Measurements from ENCODE around the gene CLN3.

DNA sequence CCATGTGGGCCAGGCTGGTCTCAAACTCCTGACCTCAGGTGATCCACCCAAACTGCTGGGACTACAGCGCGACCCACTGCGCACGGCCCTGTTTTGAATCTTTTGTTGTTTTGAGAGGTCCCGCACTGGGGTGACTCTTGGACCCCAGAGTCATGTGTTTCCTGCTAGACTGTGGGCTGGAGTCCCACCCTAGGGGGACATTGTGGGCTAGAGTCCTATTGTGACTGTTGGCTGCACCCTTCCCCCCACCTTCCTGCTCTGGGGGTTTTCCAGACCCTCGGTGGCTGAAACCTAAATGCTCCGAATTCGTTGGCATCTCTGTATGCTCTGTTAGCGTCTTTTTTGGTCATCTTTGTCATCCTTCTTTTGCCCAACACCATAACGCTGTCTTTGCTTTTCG lies 30.9 kb upstream of the CLN3 start:
- no peak for TF ChIP-seq POLR2AphosphoS5 (IDR thresholded peaks at IDR 0.05)
- TF ChIP-seq, protein P1, sequence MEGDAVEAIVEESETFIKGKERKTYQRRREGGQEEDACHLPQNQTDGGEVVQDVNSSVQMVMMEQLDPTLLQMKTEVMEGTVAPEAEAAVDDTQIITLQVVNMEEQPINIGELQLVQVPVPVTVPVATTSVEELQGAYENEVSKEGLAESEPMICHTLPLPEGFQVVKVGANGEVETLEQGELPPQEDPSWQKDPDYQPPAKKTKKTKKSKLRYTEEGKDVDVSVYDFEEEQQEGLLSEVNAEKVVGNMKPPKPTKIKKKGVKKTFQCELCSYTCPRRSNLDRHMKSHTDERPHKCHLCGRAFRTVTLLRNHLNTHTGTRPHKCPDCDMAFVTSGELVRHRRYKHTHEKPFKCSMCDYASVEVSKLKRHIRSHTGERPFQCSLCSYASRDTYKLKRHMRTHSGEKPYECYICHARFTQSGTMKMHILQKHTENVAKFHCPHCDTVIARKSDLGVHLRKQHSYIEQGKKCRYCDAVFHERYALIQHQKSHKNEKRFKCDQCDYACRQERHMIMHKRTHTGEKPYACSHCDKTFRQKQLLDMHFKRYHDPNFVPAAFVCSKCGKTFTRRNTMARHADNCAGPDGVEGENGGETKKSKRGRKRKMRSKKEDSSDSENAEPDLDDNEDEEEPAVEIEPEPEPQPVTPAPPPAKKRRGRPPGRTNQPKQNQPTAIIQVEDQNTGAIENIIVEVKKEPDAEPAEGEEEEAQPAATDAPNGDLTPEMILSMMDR (IDR thresholded peaks at IDR 0.05): no peak
- TF ChIP-seq POLR2A (IDR thresholded peaks at IDR 0.05): no peak
